HCT116 (cell line): Measurements from ENCODE around the gene CCSER1. TPM values are rescaled to one million over a fixed set of nuclear protein-coding genes. Genes with fewer than 3 reads are reported as not detected.

Source experiments
- ATAC-seq: fragments of 200-7000 bp; cut with Tn5 transposase; 2 replicates; pipeline ENCODE4 v1.9.1; 2020; ENCODE audit warnings: mild to moderate bottlenecking, moderate library complexity
- BruUV-seq: library from RNA; stranded (reverse); fragments of 400-500 nt; replicated peaks from 2 replicates; lab custom pipeline; 2021; lab: Mats Ljungman, UMichigan
- CTCF ChIA-PET: fragments of 300-600 bp; sonication (Branson Sonifier 250); formaldehyde crosslinking; loops from one replicate; lab custom pipeline; 2021; ENCODE audit warnings: antibody characterized with exemption; lab: Charles Lee
- POLR2A ChIA-PET: fragments of 300-600, 350-600 bp; sonication (Branson Sonifier 250); formaldehyde crosslinking; loops from one replicate; lab custom pipeline; 2021; ENCODE audit warnings: antibody characterized with exemption; lab: Charles Lee
- RAD21 ChIA-PET, 2 experiments: fragments of 300-600 bp; sonication (Branson Sonifier 250); formaldehyde crosslinking; loops; one replicate each; lab custom pipeline; 2023; ENCODE audit warnings: low total read pairs in 2 of 2; ENCODE audit not compliant: uncharacterized antibody in 2 of 2, unreplicated experiment in 2 of 2, low non-redundant PET in 1 of 2; lab: Charles Lee
- DNase-seq: peaks from one replicate; pipeline ENCODE4 v3.0.0-alpha.2; 2010; ENCODE audit warnings: low read depth, low spot score
- H2AFZ ChIP-seq: fragments of 200-600 bp; shearing (Covaris generic), sonication (generic); 2 replicates; pipeline ENCODE4 v1.6.1; 2017; ENCODE audit warnings: low read depth, mixed run types, mixed read lengths, antibody characterized with exemption, low read length; ENCODE audit not compliant: poor library complexity, severe bottlenecking
- H3K27ac ChIP-seq: 2 replicates; pipeline ENCODE4 v1.5.1; 2012; ENCODE audit warnings: low read depth, low read length
- H3K27me3 ChIP-seq: fragments of 200-600 bp; sonication (generic); 2 replicates; pipeline ENCODE4 v1.6.1; 2016; ENCODE audit warnings: mixed run types, low read length, mixed read lengths; ENCODE audit not compliant: insufficient read depth
- H3K36me3 ChIP-seq, 2 experiments: fragments of 200-500 bp in 1 of 2; fragments of 200-600 bp in 1 of 2; sonication (Bioruptor generic) in 1 of 2; sonication (generic) in 1 of 2; 2 replicates each; pipeline versions ENCODE4 v1.5.1 to v1.6.1; 2014 to 2016; ENCODE audit warnings: low read length in 2 of 2, inconsistent platforms in 1 of 2, mixed read lengths in 1 of 2, mixed run types in 1 of 2; ENCODE audit not compliant: insufficient read depth in 2 of 2, control insufficient read depth in 1 of 2
- H3K4me1 ChIP-seq, 2 experiments: fragments of 200-600 bp in 1 of 2; sonication (generic) in 1 of 2; 2 replicates each; pipeline versions ENCODE4 v1.5.1 to v1.6.1; 2012 to 2017; ENCODE audit warnings: low read length in 2 of 2, inconsistent platforms in 1 of 2, mild to moderate bottlenecking in 1 of 2, mixed read lengths in 1 of 2, mixed run types in 1 of 2, moderate library complexity in 1 of 2; ENCODE audit not compliant: insufficient read depth in 2 of 2, control insufficient read depth in 1 of 2
- H3K4me2 ChIP-seq: fragments of 200-600 bp; sonication (generic); 2 replicates; pipeline ENCODE4 v1.6.1; 2017; ENCODE audit warnings: mixed run types, low read length, mixed read lengths
- H3K4me3 ChIP-seq, 2 experiments: fragments of 200-600 bp in 1 of 2; sonication (generic) in 1 of 2; replicated peaks in 1 of 2; 2 replicates each; pipeline ENCODE4 v1.5.1; 2011 to 2016; ENCODE audit warnings: low read length in 2 of 2, control low read depth in 1 of 2, low read depth in 1 of 2, mild to moderate bottlenecking in 1 of 2, mixed read lengths in 1 of 2, mixed run types in 1 of 2
- H3K79me2 ChIP-seq: fragments of 200-600 bp; sonication (generic); 2 replicates; pipeline ENCODE4 v1.6.1; 2017; ENCODE audit warnings: mild to moderate bottlenecking, mixed run types, low read length, moderate library complexity, mixed read lengths; ENCODE audit not compliant: insufficient read depth
- H3K9ac ChIP-seq: fragments of 200-600 bp; sonication (generic); 2 replicates; pipeline ENCODE4 v1.6.1; 2016; ENCODE audit warnings: low read length, mixed read lengths
- H3K9me2 ChIP-seq: fragments of 200-600 bp; sonication (generic), shearing (Covaris generic); 2 replicates; pipeline ENCODE4 v1.6.1; 2017; ENCODE audit warnings: mixed run types, mild to moderate bottlenecking, moderate library complexity; ENCODE audit not compliant: insufficient read depth
- H3K9me3 ChIP-seq, 2 experiments: fragments of 200-500 bp in 1 of 2; fragments of 200-600 bp in 1 of 2; sonication (Bioruptor generic) in 1 of 2; sonication (generic) in 1 of 2; 2 replicates each; pipeline ENCODE4 v1.6.1; 2014 to 2017; ENCODE audit warnings: low read length in 2 of 2, mixed read lengths in 2 of 2, inconsistent platforms in 1 of 2, low read depth in 1 of 2, mild to moderate bottlenecking in 1 of 2, mixed run types in 1 of 2, moderate library complexity in 1 of 2; ENCODE audit not compliant: control insufficient read depth in 1 of 2, insufficient read depth in 1 of 2
- H4K20me1 ChIP-seq: fragments of 200-600 bp; sonication (generic), shearing (Covaris generic); 2 replicates; pipeline ENCODE4 v1.6.1; 2017; ENCODE audit warnings: mixed run types, mild to moderate bottlenecking, moderate library complexity; ENCODE audit not compliant: insufficient read depth
- CBX3 ChIP-seq: IDR thresholded peaks from 2 replicates; pipeline ENCODE4 v1.6.1; 2012; ENCODE audit warnings: low read depth
- EZH2 ChIP-seq: fragments of 200-600 bp; sonication (generic); IDR thresholded peaks from 2 replicates; pipeline ENCODE4 v1.6.1; 2017; ENCODE audit warnings: antibody characterized with exemption, mixed run types
- EZH2phosphoT487 ChIP-seq: fragments of 200-600 bp; IDR thresholded peaks from 2 replicates; pipeline ENCODE4 v1.6.1; 2018; ENCODE audit warnings: antibody characterized with exemption, borderline replicate concordance
- POLR2A ChIP-seq: IDR thresholded peaks from 2 replicates; pipeline ENCODE4 v1.7.0; 2011; ENCODE audit warnings: borderline replicate concordance; ENCODE audit not compliant: insufficient read depth, insufficient read length; ENCODE audit errors: extremely low read depth
- POLR2AphosphoS5 ChIP-seq: IDR thresholded peaks from 2 replicates; pipeline ENCODE4 v1.6.1; 2011; ENCODE audit warnings: mild to moderate bottlenecking, low read depth, low read length, moderate library complexity
- RAD21 ChIP-seq: IDR thresholded peaks from 2 replicates; pipeline ENCODE4 v1.6.1; 2012; ENCODE audit warnings: low read depth, mild to moderate bottlenecking
- SIN3A ChIP-seq: IDR thresholded peaks from 2 replicates; pipeline ENCODE4 v1.6.1; 2012; ENCODE audit warnings: low read depth
- SP1 ChIP-seq: IDR thresholded peaks from 2 replicates; pipeline ENCODE4 v1.6.1; 2012; ENCODE audit warnings: low read depth
- SRF ChIP-seq: IDR thresholded peaks from 2 replicates; pipeline ENCODE4 v1.6.1; 2012; ENCODE audit warnings: low read depth
- TCF7L2 ChIP-seq: IDR thresholded peaks from 2 replicates; pipeline ENCODE4 v1.7.0; 2011; ENCODE audit warnings: borderline replicate concordance, inconsistent platforms; ENCODE audit not compliant: insufficient read depth, insufficient read length; ENCODE audit errors: extremely low read depth
- ZFX ChIP-seq: fragments of 450-650 bp; IDR thresholded peaks from 2 replicates; pipeline ENCODE4 v1.6.1; 2017
- ZNF274 ChIP-seq: fragments of 200-500 bp; sonication (Bioruptor generic); IDR thresholded peaks from 2 replicates; pipeline ENCODE4 v1.6.1; 2014; ENCODE audit warnings: mild to moderate bottlenecking, low read depth, low read length, inconsistent platforms
- intact Hi-C: fragments of 100-400 bp; cut with micrococcal nuclease; formaldehyde crosslinking; loops from 2 replicates; pipeline ENCODE4 v1.10.0; 2022
- total RNA-seq: library from RNA; stranded (reverse); gene quantifications from one replicate; pipeline ENCODE4 v1.2.1, GENCODE V29; 2021; ENCODE audit not compliant: unreplicated experiment
- TF ChIP-seq, protein P1 (sequence below): IDR thresholded peaks from 2 replicates; pipeline ENCODE4 v1.6.1; 2011; ENCODE audit warnings: mild to moderate bottlenecking, low read length, moderate library complexity; ENCODE audit not compliant: insufficient replicate concordance; ENCODE audit errors: extremely low read depth
- TF ChIP-seq, protein P2 (sequence below), 3 experiments: fragments of 200-600 bp in 1 of 3; sonication (generic) in 1 of 3; IDR thresholded peaks in 2 of 3; conservative IDR thresholded peaks in 1 of 3; 2 replicates each; pipeline ENCODE4 v1.5.1; 2012 to 2017; ENCODE audit warnings: low read depth in 2 of 3, low read length in 2 of 3, antibody characterized with exemption in 1 of 3, borderline replicate concordance in 1 of 3, control low read depth in 1 of 3, mild to moderate bottlenecking in 1 of 3, mixed read lengths in 1 of 3, mixed run types in 1 of 3, moderate library complexity in 1 of 3; ENCODE audit not compliant: insufficient read depth in 1 of 3
- TF ChIP-seq, protein P3 (sequence below): IDR thresholded peaks from 2 replicates; pipeline ENCODE4 v1.6.1; 2012; ENCODE audit warnings: low read depth
- TF ChIP-seq, protein P4 (sequence below): IDR thresholded peaks from 2 replicates; pipeline ENCODE4 v1.6.1; 2012

Gene CCSER1
- total RNA-seq, 1 experiment from 2014 or later: 6.7 TPM

DNA sequence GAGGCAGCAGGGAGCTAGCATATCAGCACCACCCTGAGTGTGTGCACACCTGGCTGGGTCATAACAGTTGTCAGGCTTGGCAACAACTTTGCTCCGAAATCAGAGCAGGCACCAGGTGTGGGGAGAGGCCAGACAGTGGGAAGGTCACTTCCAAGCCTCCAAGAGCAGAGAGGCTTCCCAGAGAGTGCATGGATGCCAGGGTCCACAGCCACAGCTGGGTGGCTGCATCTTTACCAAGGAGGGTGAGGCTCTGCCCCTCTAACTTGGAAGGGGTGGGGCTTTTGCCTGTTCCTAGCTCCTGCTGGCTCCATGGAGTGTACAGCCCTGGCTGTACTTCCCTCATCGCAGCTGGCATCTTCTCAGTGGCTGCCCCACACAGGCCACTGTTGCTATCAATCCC is 322.4 kb downstream of the CCSER1 start:
- ChIA-PET CTCF (no interaction called here), RAD21 (no interaction called here), POLR2A (no interaction called here)
- Histone ChIP-seq H3K79me2 (no peaks in the 10 kb centered on the region), H4K20me1 (no peaks in the 10 kb centered on the region), H3K9me2 (no peaks in the 10 kb centered on the region), H3K4me2 (no peak overlapping the region), H3K27ac (no peak overlapping the region), H3K36me3 (no peaks in the 10 kb centered on the region), H3K4me3 (no peak overlapping the region), H3K9me3 (no peaks in the 10 kb centered on the region), H3K9ac (no peak overlapping the region), H3K27me3 (no peaks in the 10 kb centered on the region), H3K4me1 (no peaks in the 10 kb centered on the region), H2AFZ (no peak overlapping the region)
- intact Hi-C loops: no loop called here
- DNase-seq (no peak), ATAC-seq (no peak)
- no TSS peak for BruUV-seq
- no peak for TF ChIP-seq SIN3A
- TF ChIP-seq EZH2: no peak
- TF ChIP-seq TCF7L2: no peak
- TF ChIP-seq, protein P1, sequence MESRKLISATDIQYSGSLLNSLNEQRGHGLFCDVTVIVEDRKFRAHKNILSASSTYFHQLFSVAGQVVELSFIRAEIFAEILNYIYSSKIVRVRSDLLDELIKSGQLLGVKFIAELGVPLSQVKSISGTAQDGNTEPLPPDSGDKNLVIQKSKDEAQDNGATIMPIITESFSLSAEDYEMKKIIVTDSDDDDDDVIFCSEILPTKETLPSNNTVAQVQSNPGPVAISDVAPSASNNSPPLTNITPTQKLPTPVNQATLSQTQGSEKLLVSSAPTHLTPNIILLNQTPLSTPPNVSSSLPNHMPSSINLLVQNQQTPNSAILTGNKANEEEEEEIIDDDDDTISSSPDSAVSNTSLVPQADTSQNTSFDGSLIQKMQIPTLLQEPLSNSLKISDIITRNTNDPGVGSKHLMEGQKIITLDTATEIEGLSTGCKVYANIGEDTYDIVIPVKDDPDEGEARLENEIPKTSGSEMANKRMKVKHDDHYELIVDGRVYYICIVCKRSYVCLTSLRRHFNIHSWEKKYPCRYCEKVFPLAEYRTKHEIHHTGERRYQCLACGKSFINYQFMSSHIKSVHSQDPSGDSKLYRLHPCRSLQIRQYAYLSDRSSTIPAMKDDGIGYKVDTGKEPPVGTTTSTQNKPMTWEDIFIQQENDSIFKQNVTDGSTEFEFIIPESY: no peak
- no peak for TF ChIP-seq SRF
- TF ChIP-seq POLR2AphosphoS5: no peak
- TF ChIP-seq ZNF274: no peak
- TF ChIP-seq, protein P2, sequence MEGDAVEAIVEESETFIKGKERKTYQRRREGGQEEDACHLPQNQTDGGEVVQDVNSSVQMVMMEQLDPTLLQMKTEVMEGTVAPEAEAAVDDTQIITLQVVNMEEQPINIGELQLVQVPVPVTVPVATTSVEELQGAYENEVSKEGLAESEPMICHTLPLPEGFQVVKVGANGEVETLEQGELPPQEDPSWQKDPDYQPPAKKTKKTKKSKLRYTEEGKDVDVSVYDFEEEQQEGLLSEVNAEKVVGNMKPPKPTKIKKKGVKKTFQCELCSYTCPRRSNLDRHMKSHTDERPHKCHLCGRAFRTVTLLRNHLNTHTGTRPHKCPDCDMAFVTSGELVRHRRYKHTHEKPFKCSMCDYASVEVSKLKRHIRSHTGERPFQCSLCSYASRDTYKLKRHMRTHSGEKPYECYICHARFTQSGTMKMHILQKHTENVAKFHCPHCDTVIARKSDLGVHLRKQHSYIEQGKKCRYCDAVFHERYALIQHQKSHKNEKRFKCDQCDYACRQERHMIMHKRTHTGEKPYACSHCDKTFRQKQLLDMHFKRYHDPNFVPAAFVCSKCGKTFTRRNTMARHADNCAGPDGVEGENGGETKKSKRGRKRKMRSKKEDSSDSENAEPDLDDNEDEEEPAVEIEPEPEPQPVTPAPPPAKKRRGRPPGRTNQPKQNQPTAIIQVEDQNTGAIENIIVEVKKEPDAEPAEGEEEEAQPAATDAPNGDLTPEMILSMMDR (IDR thresholded peaks at IDR 0.05 in 2 of 3, conservative IDR thresholded peaks at IDR 0.05 in 1 of 3; ENCODE audit: borderline replicate concordance in 1 of 3, insufficient read depth in 1 of 3, low read depth in 2 of 3, low read length in 2 of 3): no peak
- TF ChIP-seq, protein P3, sequence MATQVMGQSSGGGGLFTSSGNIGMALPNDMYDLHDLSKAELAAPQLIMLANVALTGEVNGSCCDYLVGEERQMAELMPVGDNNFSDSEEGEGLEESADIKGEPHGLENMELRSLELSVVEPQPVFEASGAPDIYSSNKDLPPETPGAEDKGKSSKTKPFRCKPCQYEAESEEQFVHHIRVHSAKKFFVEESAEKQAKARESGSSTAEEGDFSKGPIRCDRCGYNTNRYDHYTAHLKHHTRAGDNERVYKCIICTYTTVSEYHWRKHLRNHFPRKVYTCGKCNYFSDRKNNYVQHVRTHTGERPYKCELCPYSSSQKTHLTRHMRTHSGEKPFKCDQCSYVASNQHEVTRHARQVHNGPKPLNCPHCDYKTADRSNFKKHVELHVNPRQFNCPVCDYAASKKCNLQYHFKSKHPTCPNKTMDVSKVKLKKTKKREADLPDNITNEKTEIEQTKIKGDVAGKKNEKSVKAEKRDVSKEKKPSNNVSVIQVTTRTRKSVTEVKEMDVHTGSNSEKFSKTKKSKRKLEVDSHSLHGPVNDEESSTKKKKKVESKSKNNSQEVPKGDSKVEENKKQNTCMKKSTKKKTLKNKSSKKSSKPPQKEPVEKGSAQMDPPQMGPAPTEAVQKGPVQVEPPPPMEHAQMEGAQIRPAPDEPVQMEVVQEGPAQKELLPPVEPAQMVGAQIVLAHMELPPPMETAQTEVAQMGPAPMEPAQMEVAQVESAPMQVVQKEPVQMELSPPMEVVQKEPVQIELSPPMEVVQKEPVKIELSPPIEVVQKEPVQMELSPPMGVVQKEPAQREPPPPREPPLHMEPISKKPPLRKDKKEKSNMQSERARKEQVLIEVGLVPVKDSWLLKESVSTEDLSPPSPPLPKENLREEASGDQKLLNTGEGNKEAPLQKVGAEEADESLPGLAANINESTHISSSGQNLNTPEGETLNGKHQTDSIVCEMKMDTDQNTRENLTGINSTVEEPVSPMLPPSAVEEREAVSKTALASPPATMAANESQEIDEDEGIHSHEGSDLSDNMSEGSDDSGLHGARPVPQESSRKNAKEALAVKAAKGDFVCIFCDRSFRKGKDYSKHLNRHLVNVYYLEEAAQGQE: no peak
- TF ChIP-seq, protein P4, sequence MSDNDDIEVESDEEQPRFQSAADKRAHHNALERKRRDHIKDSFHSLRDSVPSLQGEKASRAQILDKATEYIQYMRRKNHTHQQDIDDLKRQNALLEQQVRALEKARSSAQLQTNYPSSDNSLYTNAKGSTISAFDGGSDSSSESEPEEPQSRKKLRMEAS: no peak
- TF ChIP-seq ZFX: no peak
- no peak for TF ChIP-seq RAD21
- no peak for TF ChIP-seq SP1
- no peak for TF ChIP-seq POLR2A
- no peak for TF ChIP-seq CBX3
- TF ChIP-seq EZH2phosphoT487: no peak
